Measurements from ENCODE around the gene TREH.

TREH gene

DNA sequence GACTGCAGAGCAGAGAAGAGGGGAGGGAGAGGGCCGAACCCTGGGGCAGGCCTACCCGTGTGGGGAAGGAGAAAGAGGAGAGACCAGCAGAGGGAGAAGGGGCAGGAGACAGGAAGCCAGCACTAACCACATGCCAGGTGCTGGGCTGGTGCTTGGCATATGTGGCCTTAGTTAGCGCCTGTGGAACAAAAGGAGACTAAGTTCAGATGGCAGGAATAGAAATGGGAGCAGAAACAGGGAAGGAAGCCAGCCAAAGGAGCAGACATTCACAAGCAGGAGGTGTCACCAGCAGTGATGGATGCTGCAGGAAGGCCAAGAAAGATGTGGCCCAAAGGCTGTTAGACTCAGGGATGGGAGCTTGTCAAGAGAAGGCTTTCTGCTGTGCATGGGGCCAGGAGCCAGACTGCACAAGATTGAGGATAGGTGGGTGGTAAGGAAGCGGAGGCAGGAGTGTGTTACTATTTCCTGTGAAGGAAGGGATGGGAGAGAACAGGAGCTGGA lies 26.7 kb downstream of the TREH start:
- FAIRE-seq = no peak

DNA sequence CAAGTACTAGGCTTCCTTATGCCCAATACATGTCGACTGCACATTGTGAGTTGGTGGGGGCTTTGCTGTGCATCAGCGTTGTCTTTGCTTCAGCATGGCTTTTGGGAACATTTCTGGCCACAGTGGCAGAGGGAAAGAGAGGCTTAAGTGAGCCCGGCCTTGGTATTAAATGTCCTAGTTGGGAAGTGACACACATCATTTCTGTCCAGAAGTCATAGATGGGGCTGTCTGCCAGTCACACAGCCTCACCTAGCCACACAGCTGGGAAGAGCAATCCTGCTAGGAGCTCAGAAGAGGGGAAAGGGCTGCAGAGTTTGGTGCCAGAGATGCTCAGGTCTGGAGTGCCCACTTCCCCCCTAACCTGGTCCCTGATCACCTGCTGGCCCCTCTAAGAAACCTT lies 27.6 kb downstream of the TREH start:
- DNase-seq (ENCODE audit: insufficient read length) (no peak), FAIRE-seq (no peak)
- TF ChIP-seq POLR2AphosphoS5 (IDR thresholded peaks at IDR 0.05; ENCODE audit: low read depth, low read length) (no peak), TAF1 (IDR thresholded peaks at IDR 0.05; ENCODE audit: borderline replicate concordance, low read depth, low read length) (no peak), POLR2A (IDR thresholded peaks at IDR 0.05; ENCODE audit: low read depth, low read length) (no peak)

More for the DNA sequence above, 26.7 kb downstream of the TREH start:
- TF ChIP-seq TAF1 (IDR thresholded peaks at IDR 0.05; ENCODE audit: borderline replicate concordance, low read depth, low read length) = no peak
- no peak for TF ChIP-seq POLR2AphosphoS5 (IDR thresholded peaks at IDR 0.05; ENCODE audit: low read depth, low read length)
- no peak for TF ChIP-seq POLR2A (IDR thresholded peaks at IDR 0.05; ENCODE audit: low read depth, low read length)
- no peak for DNase-seq (ENCODE audit: insufficient read length)

DNA sequence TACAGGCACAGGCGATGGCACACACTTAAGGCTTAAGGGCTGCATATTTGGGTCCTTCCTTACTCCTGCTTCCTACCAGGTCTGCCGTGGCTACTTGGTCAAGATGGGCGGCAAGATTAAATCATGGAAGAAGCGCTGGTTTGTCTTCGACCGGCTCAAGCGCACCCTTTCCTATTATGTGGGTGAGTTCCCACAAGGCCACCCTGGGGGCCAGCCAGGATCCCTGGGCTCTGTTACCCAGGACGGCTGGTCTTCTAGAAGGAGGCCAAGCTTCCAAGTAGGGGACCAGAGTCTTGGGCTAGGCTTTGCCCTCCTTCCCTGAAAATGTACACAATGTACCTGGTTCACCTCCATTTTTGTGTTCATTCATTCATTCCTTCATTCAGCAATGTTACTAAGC lies 29.1 kb downstream of the TREH start:
- no peak for DNase-seq (ENCODE audit: insufficient read length)
- no peak for FAIRE-seq
- TF ChIP-seq TAF1 (IDR thresholded peaks at IDR 0.05; ENCODE audit: borderline replicate concordance, low read depth, low read length) = no peak
- no peak for TF ChIP-seq POLR2AphosphoS5 (IDR thresholded peaks at IDR 0.05; ENCODE audit: low read depth, low read length)
- no peak for TF ChIP-seq POLR2A (IDR thresholded peaks at IDR 0.05; ENCODE audit: low read depth, low read length)

DNA sequence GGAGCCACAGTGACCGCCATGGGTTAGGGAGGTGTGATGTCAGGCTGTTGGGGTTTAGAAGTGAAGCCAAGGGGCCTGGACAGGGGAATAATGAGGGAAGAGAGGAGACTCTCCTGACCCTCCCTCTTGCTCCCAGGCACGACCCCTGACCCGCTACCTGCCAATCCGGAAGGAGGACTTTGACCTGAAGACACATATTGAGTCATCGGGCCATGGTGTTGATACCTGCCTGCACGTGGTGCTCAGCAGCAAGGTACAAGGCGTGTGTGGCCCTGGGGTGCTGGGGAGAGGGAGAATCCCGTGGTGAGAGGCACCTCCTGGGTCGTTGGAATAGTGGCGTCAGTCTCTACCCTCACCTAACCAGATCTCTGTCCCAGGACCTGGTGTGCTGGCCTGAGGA lies 29.5 kb downstream of the TREH start:
- FAIRE-seq = no peak
- TF ChIP-seq TAF1 (IDR thresholded peaks at IDR 0.05; ENCODE audit: borderline replicate concordance, low read depth, low read length) (no peak), POLR2AphosphoS5 (IDR thresholded peaks at IDR 0.05; ENCODE audit: low read depth, low read length) (no peak), POLR2A (IDR thresholded peaks at IDR 0.05; ENCODE audit: low read depth, low read length) (no peak)
- no peak for DNase-seq (ENCODE audit: insufficient read length)

DNA sequence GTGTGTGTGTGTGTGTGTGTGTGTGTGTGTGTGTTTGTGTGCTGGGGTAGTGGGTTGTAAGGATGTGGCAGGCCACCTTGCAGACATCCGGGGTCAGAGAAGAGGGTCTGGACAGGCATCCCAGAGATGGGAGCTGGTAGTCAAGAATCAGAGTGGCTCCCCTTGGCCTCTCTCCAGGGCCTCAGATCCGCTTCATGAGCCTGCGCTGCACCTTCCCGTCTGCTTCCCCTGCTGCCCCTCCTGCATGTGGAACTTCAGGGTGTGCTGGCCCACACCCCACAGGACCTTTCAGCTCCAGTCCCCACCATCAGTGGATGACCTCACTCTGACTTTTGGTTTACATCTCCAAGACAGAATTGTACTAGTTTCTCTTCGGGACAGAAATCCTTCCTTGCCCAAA lies 31.2 kb downstream of the TREH start:
- DNase-seq (ENCODE audit: insufficient read length) (no peak), FAIRE-seq (no peak)
- TF ChIP-seq POLR2A (IDR thresholded peaks at IDR 0.05; ENCODE audit: low read depth, low read length) = no peak
- TF ChIP-seq POLR2AphosphoS5 (IDR thresholded peaks at IDR 0.05; ENCODE audit: low read depth, low read length) = no peak
- TF ChIP-seq TAF1 (IDR thresholded peaks at IDR 0.05; ENCODE audit: borderline replicate concordance, low read depth, low read length) = no peak

DNA sequence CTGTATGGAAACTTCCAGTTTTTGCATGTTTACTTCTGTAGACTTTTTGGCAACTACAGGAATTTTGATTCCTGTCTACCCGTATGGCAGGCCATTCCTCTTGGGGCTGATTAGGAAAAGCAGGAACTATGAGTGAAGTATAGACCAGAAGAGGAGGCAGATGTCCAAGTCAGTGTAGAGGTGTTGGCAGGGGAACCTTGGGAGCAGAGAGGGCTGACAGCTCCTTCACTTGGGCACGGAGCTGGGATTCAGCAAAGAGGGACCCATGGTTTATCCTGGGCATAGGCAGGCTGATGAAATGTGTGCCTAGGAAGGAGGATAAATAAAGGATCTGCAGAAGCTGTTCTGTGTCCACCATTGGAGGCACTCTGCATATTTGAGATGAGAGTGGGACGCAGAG lies 33.1 kb downstream of the TREH start:
- TF ChIP-seq TAF1 (IDR thresholded peaks at IDR 0.05; ENCODE audit: borderline replicate concordance, low read depth, low read length) (no peak), POLR2A (IDR thresholded peaks at IDR 0.05; ENCODE audit: low read depth, low read length) (no peak), POLR2AphosphoS5 (IDR thresholded peaks at IDR 0.05; ENCODE audit: low read depth, low read length) (no peak)
- FAIRE-seq = no peak
- DNase-seq (ENCODE audit: insufficient read length) = no peak

DNA sequence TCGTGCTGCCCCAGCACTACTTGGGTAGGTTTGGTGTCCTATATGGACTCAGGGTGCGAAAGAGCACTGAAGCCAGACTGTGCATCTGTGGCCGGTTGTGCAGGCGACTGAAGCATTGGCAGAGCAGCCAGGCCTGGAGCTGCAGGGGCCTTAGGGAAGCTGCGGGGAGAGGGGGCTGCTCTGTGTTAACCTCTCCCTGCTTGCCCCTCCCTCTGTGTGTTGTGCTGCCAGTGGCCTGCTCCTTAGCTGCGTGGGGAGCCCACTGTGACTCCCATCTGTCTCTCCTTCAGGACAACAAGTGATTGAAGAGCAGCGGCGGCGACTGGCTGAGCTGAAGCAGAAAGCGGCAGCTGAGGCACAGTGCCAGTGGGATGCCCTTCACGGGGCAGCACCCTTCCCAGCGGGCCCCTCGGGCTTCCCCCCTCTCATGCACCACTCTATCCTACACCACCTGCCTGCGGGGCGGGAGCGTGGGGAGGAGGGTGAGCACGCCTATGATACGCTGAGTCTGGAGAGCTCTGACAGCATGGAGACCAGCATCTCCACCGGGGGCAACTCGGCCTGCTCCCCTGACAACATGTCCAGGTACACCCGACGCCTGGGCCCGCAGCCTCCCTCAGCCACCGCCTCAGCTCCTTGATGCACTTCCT lies 34.3 kb downstream of the TREH start:
- DNase-seq (ENCODE audit: insufficient read length) (no peak), FAIRE-seq (no peak)
- TF ChIP-seq POLR2A (IDR thresholded peaks at IDR 0.05; ENCODE audit: low read depth, low read length) = no peak
- no peak for TF ChIP-seq TAF1 (IDR thresholded peaks at IDR 0.05; ENCODE audit: borderline replicate concordance, low read depth, low read length)
- no peak for TF ChIP-seq POLR2AphosphoS5 (IDR thresholded peaks at IDR 0.05; ENCODE audit: low read depth, low read length)

DNA sequence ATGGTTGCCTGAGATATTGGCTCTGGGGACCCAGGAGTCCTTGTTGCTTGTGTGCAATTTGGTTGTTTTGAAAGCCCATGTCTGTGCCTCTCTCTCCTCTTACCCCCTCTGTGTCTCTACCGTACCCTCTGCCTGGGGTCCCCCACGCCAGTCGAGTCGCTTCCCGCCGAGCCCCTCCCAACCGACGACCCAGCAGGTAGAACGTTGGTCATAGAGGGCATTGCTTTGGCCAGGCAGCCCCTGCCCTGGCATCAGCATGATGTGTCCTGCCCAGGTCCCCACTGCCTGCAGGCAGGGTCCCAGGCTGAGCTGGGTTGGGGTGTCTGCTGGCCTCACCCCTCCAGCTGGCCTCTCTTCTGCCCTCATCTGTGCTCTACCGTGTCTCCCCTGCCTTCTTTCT lies 35.0 kb downstream of the TREH start:
- FAIRE-seq (no peak), DNase-seq (ENCODE audit: insufficient read length) (no peak)
- TF ChIP-seq POLR2A (IDR thresholded peaks at IDR 0.05; ENCODE audit: low read depth, low read length) (no peak), POLR2AphosphoS5 (IDR thresholded peaks at IDR 0.05; ENCODE audit: low read depth, low read length) (no peak), TAF1 (IDR thresholded peaks at IDR 0.05; ENCODE audit: borderline replicate concordance, low read depth, low read length) (no peak)

DNA sequence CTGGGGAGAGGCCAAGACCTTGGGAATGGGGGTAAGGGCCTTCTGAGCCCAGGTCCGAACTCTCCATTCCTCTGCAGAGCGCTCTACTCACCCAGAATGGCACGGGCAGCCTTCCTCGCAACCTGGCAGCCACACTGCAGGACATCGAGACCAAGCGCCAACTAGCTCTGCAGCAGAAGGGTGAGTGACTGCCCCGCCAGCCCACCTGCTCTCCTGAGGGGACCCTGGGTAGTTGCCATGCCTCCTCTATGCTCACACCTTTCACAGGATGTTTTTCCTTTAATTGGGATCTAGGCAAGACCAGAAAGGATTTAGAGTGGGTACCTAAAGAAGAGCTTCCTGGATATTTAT lies 35.5 kb downstream of the TREH start:
- FAIRE-seq (no peak), DNase-seq (ENCODE audit: insufficient read length) (no peak)
- TF ChIP-seq POLR2A (IDR thresholded peaks at IDR 0.05; ENCODE audit: low read depth, low read length) (no peak), POLR2AphosphoS5 (IDR thresholded peaks at IDR 0.05; ENCODE audit: low read depth, low read length) (no peak), TAF1 (IDR thresholded peaks at IDR 0.05; ENCODE audit: borderline replicate concordance, low read depth, low read length) (no peak)

DNA sequence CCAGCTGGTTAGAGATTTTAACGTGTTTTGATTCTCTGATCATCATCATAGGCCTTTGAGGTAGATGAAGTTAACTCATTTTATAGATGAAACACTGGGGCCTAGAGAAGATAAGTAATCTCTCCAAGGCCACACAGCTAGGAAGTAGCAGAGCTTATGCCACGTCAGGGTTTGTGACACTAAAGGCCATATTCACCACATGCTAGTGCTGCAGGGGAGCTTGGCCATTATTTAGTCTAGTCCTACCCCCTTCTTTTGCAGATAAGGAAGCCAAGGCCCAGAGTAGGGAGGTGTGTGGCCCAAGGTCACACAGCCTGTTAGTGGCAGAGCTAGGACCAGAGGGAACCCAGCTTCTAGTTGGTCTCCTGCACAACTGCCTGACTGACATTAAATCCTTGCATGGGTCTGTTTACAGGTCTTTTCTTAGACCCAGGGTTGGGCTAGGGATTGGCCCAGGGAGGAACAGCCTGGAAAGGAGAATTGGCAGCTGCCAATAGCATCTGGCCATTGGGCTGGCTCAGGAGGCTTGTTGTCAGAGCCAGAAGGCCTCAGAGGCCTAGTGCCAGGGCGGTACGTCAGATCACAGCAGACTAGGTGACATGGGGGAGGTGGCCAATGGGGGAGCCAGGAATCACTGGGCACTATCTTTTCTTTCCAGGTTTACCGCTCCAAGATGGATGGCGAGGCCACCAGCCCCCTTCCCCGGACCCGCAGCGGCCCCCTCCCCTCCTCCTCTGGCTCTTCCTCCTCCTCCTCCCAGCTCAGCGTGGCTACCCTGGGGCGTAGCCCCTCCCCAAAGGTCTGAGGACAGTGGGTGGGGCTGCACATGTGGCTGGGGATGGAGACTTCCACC lies 36.1 kb downstream of the TREH start:
- no peak for FAIRE-seq
- TF ChIP-seq POLR2A (IDR thresholded peaks at IDR 0.05; ENCODE audit: low read depth, low read length) (no peak), POLR2AphosphoS5 (IDR thresholded peaks at IDR 0.05; ENCODE audit: low read depth, low read length) (no peak), TAF1 (IDR thresholded peaks at IDR 0.05; ENCODE audit: borderline replicate concordance, low read depth, low read length) (no peak)
- no peak for DNase-seq (ENCODE audit: insufficient read length)

DNA sequence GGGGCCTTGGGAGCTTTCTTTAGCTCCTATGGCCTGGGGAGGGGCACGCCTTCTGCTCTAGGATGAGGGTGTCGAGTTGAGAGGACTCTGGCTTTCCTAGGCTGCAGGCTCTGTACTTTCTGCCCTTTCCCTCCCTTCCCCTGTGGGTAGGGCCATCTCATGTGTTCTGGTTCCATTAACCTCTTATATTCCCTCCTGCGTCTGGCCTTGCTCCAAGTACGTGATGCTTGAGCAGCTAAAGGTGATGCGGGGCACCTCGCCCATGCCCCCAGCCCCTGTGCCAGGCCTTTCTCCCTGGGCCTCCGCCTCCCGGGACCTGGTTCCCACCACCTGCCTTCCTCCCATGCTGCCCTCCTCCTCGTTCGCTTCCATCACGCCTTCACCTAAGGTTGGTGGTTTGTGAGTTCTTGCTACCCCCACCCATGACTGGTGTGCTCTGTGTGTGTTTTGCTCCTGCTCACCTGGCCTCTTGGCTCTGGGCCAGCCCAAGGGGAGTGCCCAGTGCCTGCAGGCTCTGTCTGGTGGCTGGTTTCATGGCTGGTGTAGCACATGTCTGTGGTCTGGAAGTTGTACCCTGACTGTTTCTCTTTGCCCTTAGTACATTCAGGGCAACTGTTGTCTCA lies 37.9 kb downstream of the TREH start:
- no peak for FAIRE-seq
- TF ChIP-seq POLR2A (IDR thresholded peaks at IDR 0.05; ENCODE audit: low read depth, low read length) = no peak
- no peak for TF ChIP-seq POLR2AphosphoS5 (IDR thresholded peaks at IDR 0.05; ENCODE audit: low read depth, low read length)
- TF ChIP-seq TAF1 (IDR thresholded peaks at IDR 0.05; ENCODE audit: borderline replicate concordance, low read depth, low read length) = no peak
- DNase-seq (ENCODE audit: insufficient read length) = no peak
